Astrocyte (in vitro differentiated cells and primary cell): ENCODE data around the gene NDST3. TPM values are rescaled to one million over a fixed set of nuclear protein-coding genes. Genes with fewer than 3 reads are reported as not detected.

Experiments used
- DNase-seq: peaks from one replicate; pipeline ENCODE4 v3.0.0-alpha.2; 2010; ENCODE audit warnings: low read depth
- FAIRE-seq: peaks from 2 replicates; lab custom pipeline; 2011; peaks lifted over from hg19 to GRCh38; lab: Jason Lieb, UNC
- H2AFZ ChIP-seq: 2 replicates; pipeline ENCODE4 v1.6.0; 2012; ENCODE audit warnings: low read depth, low read length, inconsistent platforms
- H3K27ac ChIP-seq: 2 replicates; pipeline ENCODE4 v1.5.1; 2011; ENCODE audit warnings: low read depth, low read length, inconsistent platforms
- H3K27me3 ChIP-seq: 2 replicates; pipeline ENCODE4 v1.6.0; 2011; ENCODE audit warnings: low read length, inconsistent platforms; ENCODE audit not compliant: insufficient read depth
- H3K36me3 ChIP-seq: 2 replicates; pipeline ENCODE4 v1.5.1; 2011; ENCODE audit warnings: low read length, inconsistent platforms; ENCODE audit not compliant: insufficient read depth
- H3K4me1 ChIP-seq: 2 replicates; pipeline ENCODE4 v1.5.1; 2011; ENCODE audit warnings: low read length, inconsistent platforms; ENCODE audit not compliant: insufficient read depth
- H3K4me2 ChIP-seq: 2 replicates; pipeline ENCODE4 v1.6.0; 2012; ENCODE audit warnings: low read length, inconsistent platforms
- H3K4me3 ChIP-seq: 2 replicates; pipeline ENCODE4 v1.5.1; 2011; ENCODE audit warnings: low read depth, mild to moderate bottlenecking, low read length, inconsistent platforms; ENCODE audit not compliant: insufficient read depth
- H3K79me2 ChIP-seq: 2 replicates; pipeline ENCODE4 v1.6.0; 2012; ENCODE audit warnings: mild to moderate bottlenecking, low read length, inconsistent platforms; ENCODE audit not compliant: insufficient read depth
- H3K9ac ChIP-seq: 2 replicates; pipeline ENCODE4 v1.6.0; 2012; ENCODE audit warnings: mild to moderate bottlenecking, low read length, inconsistent platforms
- H3K9me3 ChIP-seq: 2 replicates; pipeline ENCODE4 v1.5.1; 2012; ENCODE audit warnings: low read depth, mild to moderate bottlenecking, low read length, inconsistent platforms; ENCODE audit not compliant: insufficient read depth
- H4K20me1 ChIP-seq: 2 replicates; pipeline ENCODE4 v1.6.0; 2012; ENCODE audit warnings: low read length, inconsistent platforms; ENCODE audit not compliant: insufficient read depth
- H3K27ac Mint-ChIP-seq: one replicate; pipeline ENCODE4 v1.8.0; 2021; ENCODE audit warnings: mild to moderate bottlenecking, mixed read lengths; ENCODE audit not compliant: unreplicated experiment
- H3K27me3 Mint-ChIP-seq: one replicate; pipeline ENCODE4 v1.8.0; 2021; ENCODE audit warnings: low read depth, mixed read lengths; ENCODE audit not compliant: unreplicated experiment
- H3K36me3 Mint-ChIP-seq: one replicate; pipeline ENCODE4 v1.8.0; 2021; ENCODE audit warnings: low read depth, mixed read lengths; ENCODE audit not compliant: unreplicated experiment
- H3K4me1 Mint-ChIP-seq: one replicate; pipeline ENCODE4 v1.8.0; 2021; ENCODE audit warnings: low read depth, mixed read lengths; ENCODE audit not compliant: unreplicated experiment
- H3K4me3 Mint-ChIP-seq: one replicate; pipeline ENCODE4 v1.8.0; 2021; ENCODE audit warnings: mild to moderate bottlenecking, moderate library complexity, mixed read lengths; ENCODE audit not compliant: unreplicated experiment
- H3K9me3 Mint-ChIP-seq: one replicate; pipeline ENCODE4 v1.8.0; 2021; ENCODE audit warnings: mild to moderate bottlenecking, mixed read lengths; ENCODE audit not compliant: unreplicated experiment
- CTCF ChIP-seq: IDR thresholded peaks from 2 replicates; pipeline ENCODE4 v1.5.1; 2011; ENCODE audit warnings: low read depth, mild to moderate bottlenecking, inconsistent platforms, low read length, moderate library complexity; ENCODE audit not compliant: insufficient read depth
- EZH2 ChIP-seq: IDR thresholded peaks from 2 replicates; pipeline ENCODE4 v1.6.1; 2012; ENCODE audit warnings: mild to moderate bottlenecking, low read length, inconsistent platforms; ENCODE audit not compliant: insufficient read depth
- total RNA-seq: library from RNA; stranded (reverse); gene quantifications from 2 replicates; pipeline ENCODE4 v1.2.1, GENCODE V29; 2021

NDST3 gene
- total RNA-seq, 1 donor from 2014 or later = 0.57 TPM

GRCh38 chr4:118173956-118174725 is 139.9 kb downstream of the NDST3 start:
- H3K4me3 Mint-ChIP-seq = no peak overlapping the region
- H3K27me3 Mint-ChIP-seq = no peaks in the 10 kb centered on the region
- H3K4me1 Mint-ChIP-seq = peaks cover 11% of the 10 kb centered on the region
- no peak overlapping the region for H3K4me3 ChIP-seq
- no peak overlapping the region for H2AFZ ChIP-seq
- TF ChIP-seq CTCF (no peak), EZH2 (no peak)
- peaks cover 4% of the 10 kb centered on the region for H3K4me1 ChIP-seq
- H3K9me3 Mint-ChIP-seq = no peaks in the 10 kb centered on the region
- no peaks in the 10 kb centered on the region for H4K20me1 ChIP-seq
- H3K36me3 Mint-ChIP-seq = no peaks in the 10 kb centered on the region
- H3K27ac Mint-ChIP-seq = peak overlapping the region; percentile 34
- peak; percentile 69 for DNase-seq
- H3K9ac ChIP-seq = no peak overlapping the region
- peak overlapping the region; percentile 47 for H3K27ac ChIP-seq
- peak overlapping the region; percentile 71 for H3K4me2 ChIP-seq
- FAIRE-seq = peak; percentile 97
- no peaks in the 10 kb centered on the region for H3K9me3 ChIP-seq
- H3K36me3 ChIP-seq = no peaks in the 10 kb centered on the region
- H3K79me2 ChIP-seq = no peaks in the 10 kb centered on the region
- no peaks in the 10 kb centered on the region for H3K27me3 ChIP-seq

GRCh38 chr4:118175506-118175905 is 141.2 kb downstream of the NDST3 start:
- no peaks in the 10 kb centered on the region for H3K79me2 ChIP-seq
- H3K27ac ChIP-seq = no peak overlapping the region
- peaks cover 4% of the 10 kb centered on the region for H3K4me1 ChIP-seq
- H3K9me3 Mint-ChIP-seq = no peaks in the 10 kb centered on the region
- FAIRE-seq = no peak
- no peak overlapping the region for H2AFZ ChIP-seq
- H3K36me3 Mint-ChIP-seq = no peaks in the 10 kb centered on the region
- H3K27ac Mint-ChIP-seq = no peak overlapping the region
- H3K36me3 ChIP-seq = no peaks in the 10 kb centered on the region
- H3K4me1 Mint-ChIP-seq = peaks cover 11% of the 10 kb centered on the region
- TF ChIP-seq EZH2 (no peak), CTCF (no peak)
- no peaks in the 10 kb centered on the region for H3K27me3 ChIP-seq
- no peak overlapping the region for H3K4me2 ChIP-seq
- H3K27me3 Mint-ChIP-seq = no peaks in the 10 kb centered on the region
- no peaks in the 10 kb centered on the region for H3K9me3 ChIP-seq
- H3K4me3 ChIP-seq = no peak overlapping the region
- no peak overlapping the region for H3K4me3 Mint-ChIP-seq
- H4K20me1 ChIP-seq = no peaks in the 10 kb centered on the region
- DNase-seq = no peak
- no peak overlapping the region for H3K9ac ChIP-seq

GRCh38 chr4:118177126-118177525 is 142.8 kb downstream of the NDST3 start:
- Histone ChIP-seq H3K27me3 (no peaks in the 10 kb centered on the region), H3K9ac (no peak overlapping the region), H4K20me1 (no peaks in the 10 kb centered on the region), H2AFZ (no peak overlapping the region), H3K4me3 (no peak overlapping the region), H3K27ac (no peak overlapping the region), H3K9me3 (no peaks in the 10 kb centered on the region), H3K4me1 (peaks cover 4% of the 10 kb centered on the region), H3K36me3 (no peaks in the 10 kb centered on the region), H3K4me2 (no peak overlapping the region), H3K79me2 (no peaks in the 10 kb centered on the region)
- Mint-ChIP-seq H3K27me3 (no peaks in the 10 kb centered on the region), H3K27ac (no peak overlapping the region), H3K36me3 (no peaks in the 10 kb centered on the region), H3K9me3 (no peaks in the 10 kb centered on the region), H3K4me3 (no peak overlapping the region), H3K4me1 (peaks cover 11% of the 10 kb centered on the region)
- DNase-seq = no peak
- TF ChIP-seq CTCF (no peak), EZH2 (no peak)
- FAIRE-seq = peak; percentile 54
